SH-SY5Y (cell line): Measurements from ENCODE around the gene PLCL2.

Source experiments
- GATA2 ChIP-seq: IDR thresholded peaks from 2 replicates; pipeline ENCODE4 v1.6.1; 2011; ENCODE audit warnings: mild to moderate bottlenecking, low read depth, low read length
- GATA3 ChIP-seq: IDR thresholded peaks from 2 replicates; pipeline ENCODE4 v1.6.1; 2011; ENCODE audit warnings: low read depth, mild to moderate bottlenecking, low read length, moderate library complexity

DNA sequence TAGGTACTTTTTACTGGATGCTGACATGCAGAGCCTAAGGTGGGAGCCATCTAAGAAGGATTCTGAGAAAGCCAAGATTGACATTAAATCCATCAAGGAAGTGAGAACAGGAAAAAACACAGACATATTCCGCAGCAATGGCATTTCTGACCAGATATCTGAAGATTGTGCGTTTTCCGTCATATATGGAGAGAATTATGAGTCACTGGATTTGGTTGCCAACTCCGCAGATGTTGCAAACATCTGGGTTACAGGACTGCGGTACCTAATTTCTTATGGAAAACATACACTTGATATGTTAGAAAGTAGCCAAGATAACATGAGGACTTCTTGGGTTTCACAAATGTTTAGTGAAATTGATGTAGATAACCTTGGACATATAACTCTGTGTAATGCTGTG is 125.1 kb downstream of the PLCL2 start:
- TF ChIP-seq GATA3 = no peak
- no peak for TF ChIP-seq GATA2
